MV-4-11 (cell line): ENCODE measurements around the gene RPS3.

Experiments
- DNase-seq: peaks from one replicate; lab custom pipeline; 2025; lab: John Stamatoyannopoulos, UW

The RPS3 gene

GRCh38 chr11:75420224-75421034, 21.1 kb downstream of the RPS3 start:
- DNase-seq = no peak

DNA sequence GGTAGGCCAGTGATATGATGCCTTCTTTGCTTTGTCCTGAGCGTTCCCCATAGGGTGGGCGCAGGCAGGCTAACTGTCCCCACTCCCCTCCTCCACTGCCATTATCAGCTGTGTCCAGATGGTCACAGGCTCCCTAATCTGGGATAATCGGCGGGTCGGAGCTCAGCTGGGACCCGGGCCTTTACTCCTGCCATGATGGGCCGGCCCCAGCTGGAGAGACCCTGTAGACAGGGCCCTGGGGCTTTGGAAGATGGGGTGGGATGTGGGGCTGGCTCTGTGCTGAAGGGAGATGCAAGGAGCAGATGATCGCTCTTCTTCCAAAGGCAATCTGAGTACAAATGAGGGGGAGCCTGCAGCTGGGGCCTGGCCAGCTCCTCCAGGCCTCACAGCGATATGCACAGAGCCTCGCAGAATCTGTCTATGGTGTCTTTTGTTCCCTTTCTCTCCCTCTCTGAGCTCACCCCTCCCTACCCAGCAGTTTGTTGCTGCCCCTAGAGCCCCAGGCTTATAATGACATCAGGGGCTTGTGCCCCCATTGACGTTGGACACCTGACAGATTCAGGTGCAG, 21.8 kb downstream of the RPS3 start:
- no peak for DNase-seq

- no peak for DNase-seq
Observed at GRCh38 chr11:75421902-75422247, 22.6 kb downstream of the RPS3 start.

- DNase-seq = no peak
Observed at GRCh38 chr11:75422248-75423231, 23.2 kb downstream of the RPS3 start.

DNA sequence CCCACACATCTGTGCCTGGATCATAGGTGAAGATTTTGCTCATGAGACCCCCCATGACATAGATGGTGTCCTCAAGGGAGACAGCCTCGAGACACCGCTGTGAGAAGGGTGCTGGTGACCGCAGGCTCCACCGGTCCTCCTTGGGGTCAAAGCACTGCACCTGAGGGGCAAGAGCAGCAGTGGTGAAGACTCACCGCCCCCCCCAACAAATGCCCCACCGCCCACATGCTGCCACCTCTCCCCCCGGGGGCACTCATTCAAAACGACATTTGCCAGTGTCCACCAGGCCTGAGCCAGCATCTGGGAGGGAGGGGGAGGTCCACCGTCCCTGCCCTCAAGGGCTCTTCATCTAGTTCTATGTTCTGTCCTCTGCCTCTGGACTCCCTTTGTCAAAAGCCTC, 24.4 kb downstream of the RPS3 start:
- DNase-seq = no peak

DNA sequence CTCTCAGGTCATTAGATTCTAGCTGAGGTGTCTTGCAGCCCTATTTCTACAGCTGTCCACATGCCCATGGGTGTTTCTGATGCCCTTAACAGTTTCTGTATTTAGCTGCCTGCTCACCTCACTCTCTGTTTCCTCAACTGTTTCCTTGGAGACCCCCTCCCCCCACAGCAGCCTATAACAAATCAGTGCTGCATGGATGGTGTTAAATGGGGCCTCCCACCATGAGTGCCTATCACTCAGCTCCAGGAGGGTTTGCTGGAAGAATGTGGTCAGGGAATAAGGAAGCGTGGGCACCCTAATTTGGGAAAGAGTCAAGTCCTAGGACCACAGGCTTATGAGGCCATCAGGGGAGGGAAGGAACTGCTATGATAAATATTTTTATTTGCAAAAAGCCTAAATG, 25.1 kb downstream of the RPS3 start:
- no peak for DNase-seq

- no peak for DNase-seq
Observed at GRCh38 chr11:75425422-75425821, 26.1 kb downstream of the RPS3 start.

DNA sequence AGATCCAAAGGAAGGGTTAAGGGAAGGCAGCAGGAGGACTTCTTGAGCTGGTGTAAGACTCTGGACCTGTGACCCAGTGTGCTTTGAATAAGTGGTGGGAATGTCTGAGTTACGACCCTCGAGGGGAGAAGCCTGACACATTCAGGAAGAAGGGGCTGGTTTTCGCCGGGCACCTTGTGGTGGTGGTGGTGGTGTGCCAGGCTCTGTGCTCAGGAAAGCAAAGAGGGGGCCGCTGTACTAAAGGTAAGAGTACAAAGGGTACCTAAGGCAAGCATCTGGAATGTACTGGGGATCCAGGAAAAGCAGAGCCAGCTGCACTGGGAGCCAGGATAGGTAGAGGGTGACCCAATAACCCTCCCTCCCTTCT, 27.4 kb downstream of the RPS3 start:
- no peak for DNase-seq

- no peak for DNase-seq
Observed at GRCh38 chr11:75427181-75427580, 27.9 kb downstream of the RPS3 start.

GRCh38 chr11:75428281-75428724, 29.0 kb downstream of the RPS3 start:
- peak; percentile 81 for DNase-seq

DNA sequence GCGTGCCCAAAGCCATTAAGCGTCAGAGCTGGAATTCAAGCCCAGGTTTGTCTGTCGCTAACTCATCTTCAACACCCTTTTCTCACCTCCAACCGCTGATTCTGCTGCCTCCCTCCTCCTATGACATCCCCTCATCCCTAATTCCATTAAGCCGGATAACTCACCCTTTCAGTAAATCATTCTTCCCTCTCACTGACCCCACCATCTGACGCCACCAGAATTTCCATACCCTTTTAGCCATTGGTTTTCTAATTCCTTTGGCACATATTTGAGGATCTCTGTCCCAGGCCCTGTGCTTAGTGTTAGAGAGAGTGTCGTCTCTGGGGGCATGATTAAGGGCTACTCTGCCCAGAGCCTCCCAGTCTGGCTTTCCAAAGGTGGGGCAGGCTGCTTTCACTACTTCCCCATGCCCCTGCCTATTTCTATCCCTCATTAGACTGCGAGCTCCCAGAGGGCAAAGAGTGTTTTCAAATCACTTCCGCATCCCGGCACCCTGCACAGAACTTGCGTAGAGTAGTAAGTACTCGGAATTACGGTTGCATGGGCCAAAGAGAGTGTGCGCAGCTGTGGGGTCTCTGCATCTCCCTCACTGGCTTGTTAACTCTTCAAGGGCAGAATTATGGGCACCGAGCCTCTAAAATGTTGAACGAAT, 29.8 kb downstream of the RPS3 start:
- no peak for DNase-seq

- no peak for DNase-seq
Observed at GRCh38 chr11:75429641-75429901, 30.3 kb downstream of the RPS3 start.

GRCh38 chr11:75429902-75430713, 30.8 kb downstream of the RPS3 start:
- no peak for DNase-seq

GRCh38 chr11:75430714-75431532, 31.6 kb downstream of the RPS3 start:
- DNase-seq = no peak

DNA sequence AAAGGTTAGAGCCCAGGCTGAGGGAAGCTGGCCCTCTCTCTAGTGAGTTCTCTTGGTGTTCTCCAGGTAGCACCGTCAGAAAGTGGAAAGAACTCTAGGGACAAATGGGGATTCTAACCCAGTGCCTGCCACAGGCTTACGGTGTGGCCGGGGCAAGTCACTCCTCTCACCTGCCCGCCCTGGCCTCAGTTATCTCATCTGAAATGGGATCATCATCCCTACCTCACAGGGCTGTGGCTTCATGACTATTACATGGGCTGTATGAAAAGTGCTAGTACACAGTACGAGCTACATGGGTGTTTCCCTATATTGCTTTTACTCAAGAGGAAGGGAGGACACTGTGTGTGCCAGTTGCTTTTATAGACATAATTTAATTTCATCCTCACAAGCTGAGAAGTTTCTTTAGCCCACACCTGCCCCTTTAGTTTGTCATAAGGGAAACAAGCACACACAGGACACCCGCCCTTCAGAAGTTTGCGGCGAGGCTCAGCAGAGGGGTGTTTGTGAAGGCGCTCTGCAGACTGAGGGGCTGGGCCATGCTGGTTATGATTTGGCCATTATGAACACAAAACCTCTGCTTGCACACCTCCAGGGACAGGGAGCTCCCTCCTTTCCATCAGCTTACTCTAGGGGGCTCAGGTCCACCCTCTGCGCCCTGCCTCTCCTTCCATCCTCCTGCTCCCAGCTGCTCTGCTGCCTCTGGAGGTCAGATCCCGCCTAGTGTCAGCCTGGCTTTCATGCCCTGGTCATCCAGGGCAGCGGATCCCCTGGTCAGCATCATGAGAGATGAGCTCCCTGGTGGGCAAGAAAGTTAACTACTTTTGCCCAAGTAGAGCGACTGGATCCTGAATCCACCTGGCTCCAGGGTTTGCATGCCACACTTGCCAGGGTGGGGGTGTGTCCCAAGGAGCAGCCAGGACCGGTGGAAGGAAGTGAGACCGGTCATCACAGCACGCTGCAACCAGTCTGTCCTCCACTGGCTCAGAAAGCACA, 32.5 kb downstream of the RPS3 start:
- DNase-seq = peak; percentile 12

DNA sequence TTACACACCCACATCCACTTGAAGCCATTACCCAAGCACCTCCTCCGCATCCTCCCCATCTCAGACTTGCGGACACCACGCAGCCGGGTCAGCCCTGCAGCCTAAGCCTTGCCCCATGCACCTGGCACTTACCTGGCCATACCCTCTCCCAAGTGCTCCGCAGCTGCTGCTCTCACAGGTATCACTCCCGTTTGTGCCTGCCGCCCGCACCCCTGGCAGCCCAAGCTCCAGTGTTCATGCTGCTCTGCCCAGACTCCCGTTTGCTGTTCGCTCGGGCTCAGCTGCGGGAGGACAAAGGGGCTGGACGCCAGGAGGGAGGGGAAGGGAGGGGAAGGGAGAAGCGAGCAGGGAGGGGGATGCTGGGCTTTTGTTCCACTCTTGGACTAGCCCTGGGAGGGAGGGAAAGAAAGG, 33.6 kb downstream of the RPS3 start, which contains the start of gene KLHL35:
Gene KLHL35 (minus strand): TSS at position 293 of the 411 bp plus-strand sequence. CDS start 2,574 bp downstream, outside the sequence.
- DNase-seq = no peak

DNA sequence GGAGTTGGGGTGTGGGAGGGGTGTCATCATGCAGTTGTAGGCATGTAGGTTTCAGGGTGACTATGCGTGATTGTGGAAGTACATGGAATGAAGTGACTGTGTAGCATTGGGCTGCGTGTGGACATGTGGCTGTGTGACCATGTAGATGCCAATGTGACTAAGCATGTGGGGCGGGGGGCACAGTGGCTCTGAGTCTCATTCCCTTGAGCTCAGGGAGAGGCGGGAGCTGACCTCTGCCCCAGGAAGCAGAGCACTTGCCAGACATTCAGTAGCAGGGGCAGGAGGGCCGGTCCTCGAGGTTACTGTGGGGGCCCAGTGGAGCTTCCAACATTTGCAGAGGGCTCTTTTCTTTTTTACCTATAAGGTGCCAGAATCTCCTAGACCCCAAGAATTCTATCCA, 34.1 kb downstream of the RPS3 start:
- no peak for DNase-seq

DNA sequence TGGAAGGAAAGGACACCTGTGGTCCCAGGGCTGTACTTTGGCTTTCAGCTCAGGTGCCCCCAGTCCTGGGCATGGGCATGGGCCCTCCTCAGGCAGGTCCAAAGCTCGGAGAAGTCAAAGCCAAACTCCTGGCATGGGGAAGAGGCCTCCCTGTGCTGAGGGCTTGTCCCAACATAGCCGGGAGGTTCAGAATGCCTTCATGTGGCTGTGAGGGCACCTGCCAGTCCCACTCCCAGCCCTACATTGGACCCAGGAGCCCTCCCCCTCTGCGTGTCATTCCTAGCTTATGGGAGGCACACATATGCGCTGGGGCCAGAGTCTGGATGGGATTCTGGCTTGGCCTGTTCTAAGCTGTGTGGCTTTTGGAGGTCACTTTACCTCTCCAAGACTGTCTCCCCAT, 34.7 kb downstream of the RPS3 start:
- DNase-seq = no peak

GRCh38 chr11:75434886-75435570, 35.7 kb downstream of the RPS3 start:
- DNase-seq = no peak
